HG03095 (cell line): Measurements from ENCODE around the gene ADCY7.

Source experiments
- ATAC-seq: cut with Tn5 transposase; IDR thresholded peaks from one replicate; pipeline ENCODE4 v1.9.1; 2021; ENCODE audit warnings: moderate library complexity; ENCODE audit not compliant: unreplicated experiment

Gene ADCY7

GRCh38 chr16:50296807-50297206, 30.5 kb downstream of the ADCY7 start:
- no peak for ATAC-seq

- ATAC-seq, result no peak
Observed at GRCh38 chr16:50297301-50298074, 31.1 kb downstream of the ADCY7 start.

DNA sequence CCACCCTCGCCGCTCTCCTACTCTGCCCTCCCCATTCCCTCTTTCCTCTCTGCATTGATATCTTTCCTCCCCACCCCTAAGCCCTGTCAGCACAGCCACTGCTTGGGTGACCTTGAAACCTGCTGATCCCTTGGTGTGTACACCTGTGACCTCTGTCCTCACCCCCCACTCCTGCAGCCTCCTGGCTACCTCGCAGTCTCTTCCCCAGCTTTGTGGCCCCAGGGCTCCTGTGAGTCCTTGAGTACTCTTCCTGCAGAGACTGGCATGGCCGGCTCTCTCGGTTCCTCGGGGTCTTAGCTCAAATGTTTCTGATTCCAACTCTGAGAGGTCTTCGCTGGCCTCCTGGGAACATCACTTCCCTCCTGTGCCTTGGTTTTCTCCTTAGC, 31.7 kb downstream of the ADCY7 start:
- no peak for ATAC-seq

DNA sequence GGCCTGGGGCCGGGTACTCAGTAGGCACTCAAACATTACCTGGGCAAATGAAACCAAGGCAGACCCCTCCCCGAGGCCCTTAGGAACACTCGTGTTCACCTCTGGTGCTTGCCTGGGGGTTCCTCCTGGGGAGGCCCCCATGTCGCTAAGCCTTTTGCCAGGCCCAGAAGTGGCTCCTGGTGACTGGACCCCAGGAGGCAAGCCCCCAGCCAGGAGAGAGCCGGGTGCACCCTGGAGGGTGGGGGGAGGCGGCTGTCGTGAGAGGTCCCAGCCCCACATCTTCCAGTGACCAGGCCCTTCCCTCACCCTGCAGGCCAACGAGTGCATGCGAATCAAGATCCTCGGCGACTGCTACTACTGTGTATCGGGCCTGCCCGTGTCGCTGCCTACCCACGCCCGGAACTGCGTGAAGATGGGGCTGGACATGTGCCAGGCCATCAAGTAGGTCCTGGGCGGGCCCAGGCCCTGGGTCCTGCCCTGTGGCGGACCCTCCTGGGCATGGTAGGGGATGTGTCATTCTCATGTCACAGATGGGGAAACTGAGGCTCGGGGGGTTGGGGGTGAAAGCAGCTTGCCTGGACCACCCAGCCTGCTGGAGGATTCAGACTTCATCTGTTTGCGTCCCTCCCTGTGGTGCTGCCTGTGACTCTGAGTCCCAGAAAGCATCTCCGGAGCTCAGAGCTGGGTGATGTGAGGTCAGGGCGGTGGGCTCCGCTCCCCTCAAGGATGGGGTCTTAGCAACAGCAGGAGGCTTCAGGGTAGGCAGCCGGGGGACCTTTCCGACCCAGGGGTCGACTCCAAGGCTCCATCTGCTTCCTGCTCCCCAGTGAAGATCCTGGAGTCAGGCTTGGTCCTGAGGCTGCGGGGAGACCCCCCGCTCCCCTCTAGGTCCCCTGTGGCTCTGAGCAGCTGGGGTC, 32.5 kb downstream of the ADCY7 start:
- ATAC-seq, result no peak

DNA sequence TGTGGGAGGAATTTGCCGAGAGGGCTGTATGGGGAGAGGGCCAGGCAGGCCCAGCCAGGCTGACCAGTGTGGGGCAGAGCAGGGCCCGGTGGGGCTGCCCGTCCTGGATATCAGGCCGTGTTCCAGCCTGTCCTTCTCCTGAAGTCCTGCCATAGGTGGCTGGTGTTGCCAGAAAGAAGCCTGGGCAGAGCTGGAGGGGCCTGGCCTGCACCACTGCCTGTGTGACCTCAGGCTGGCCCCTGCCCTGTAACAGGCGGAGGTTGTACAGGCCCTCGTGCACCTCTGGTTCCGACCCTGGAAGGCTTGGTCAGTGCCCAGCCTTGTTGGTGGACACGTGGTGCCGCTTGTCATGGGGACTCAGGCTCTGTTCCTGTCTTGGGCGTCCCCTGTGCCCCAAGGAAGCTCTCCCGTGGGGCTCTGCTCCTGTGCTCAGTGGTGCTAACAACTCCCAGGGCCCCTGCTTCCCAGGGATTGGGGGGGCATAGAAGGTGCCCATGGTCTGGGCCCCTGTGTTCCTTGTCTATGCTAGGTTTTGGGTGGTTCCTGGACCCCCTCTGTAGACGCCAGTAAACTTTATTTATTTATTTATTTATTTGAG, 33.3 kb downstream of the ADCY7 start:
- no peak for ATAC-seq

- ATAC-seq, result no peak
Observed at GRCh38 chr16:50300942-50301625, 34.7 kb downstream of the ADCY7 start.

GRCh38 chr16:50301626-50302471, 35.5 kb downstream of the ADCY7 start:
- no peak for ATAC-seq

DNA sequence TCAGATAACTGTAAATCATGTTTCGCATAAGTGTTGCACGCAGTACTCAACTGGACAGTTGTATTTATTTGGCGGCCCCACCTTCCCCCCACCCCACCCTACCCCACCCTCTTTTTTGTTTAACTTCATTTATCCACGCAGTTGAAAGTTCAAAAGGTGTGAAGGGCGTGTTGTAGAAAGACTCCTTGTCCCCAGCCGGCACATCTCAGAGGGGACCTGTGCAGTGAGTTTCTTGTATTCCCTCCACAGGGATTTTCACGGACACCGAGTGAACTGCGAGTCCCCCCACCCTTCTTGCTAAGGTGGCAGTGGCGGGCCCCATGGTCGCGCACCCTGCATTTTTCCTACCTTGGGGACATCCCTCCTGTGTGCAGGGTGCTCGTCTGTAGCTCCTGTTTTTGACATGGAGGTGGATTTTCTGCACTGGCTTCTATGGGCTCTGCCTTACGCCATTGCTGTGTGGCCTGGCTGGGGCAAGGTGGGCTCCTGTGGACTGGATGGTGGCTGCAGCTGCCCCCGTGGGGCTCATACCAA, 36.2 kb downstream of the ADCY7 start:
- no peak for ATAC-seq

DNA sequence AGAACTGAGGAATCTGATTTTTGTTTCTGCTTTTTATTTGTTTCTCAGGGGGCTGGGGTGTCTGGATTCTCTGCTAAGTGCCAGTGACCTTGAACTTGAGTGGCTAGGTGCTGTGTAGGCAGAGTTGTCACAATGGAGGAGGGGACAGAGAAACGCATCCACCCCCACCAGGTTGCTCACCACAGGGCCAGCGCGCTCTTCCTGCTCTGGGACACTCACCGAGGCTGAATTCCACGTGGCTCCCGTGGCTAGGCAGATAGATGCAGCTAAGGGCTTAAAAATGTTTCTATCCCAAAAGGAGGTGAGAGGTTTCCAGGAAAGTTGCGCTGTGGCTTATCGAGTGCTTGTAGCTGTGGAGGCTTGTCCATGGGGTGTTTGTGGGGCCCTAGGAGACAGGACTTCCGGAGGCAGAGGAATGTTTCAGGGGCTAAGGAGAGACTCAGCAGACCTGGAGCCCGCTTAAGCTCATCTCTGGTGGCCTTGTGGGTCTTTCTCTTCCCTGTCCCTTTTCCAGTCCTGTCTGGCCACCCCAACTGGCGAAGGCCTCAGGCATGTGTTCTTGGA, 36.8 kb downstream of the ADCY7 start:
- ATAC-seq, result no peak

- no peak for ATAC-seq
Observed at GRCh38 chr16:50303605-50304466, 37.5 kb downstream of the ADCY7 start.

GRCh38 chr16:50304467-50305440, 38.4 kb downstream of the ADCY7 start:
- no peak for ATAC-seq

DNA sequence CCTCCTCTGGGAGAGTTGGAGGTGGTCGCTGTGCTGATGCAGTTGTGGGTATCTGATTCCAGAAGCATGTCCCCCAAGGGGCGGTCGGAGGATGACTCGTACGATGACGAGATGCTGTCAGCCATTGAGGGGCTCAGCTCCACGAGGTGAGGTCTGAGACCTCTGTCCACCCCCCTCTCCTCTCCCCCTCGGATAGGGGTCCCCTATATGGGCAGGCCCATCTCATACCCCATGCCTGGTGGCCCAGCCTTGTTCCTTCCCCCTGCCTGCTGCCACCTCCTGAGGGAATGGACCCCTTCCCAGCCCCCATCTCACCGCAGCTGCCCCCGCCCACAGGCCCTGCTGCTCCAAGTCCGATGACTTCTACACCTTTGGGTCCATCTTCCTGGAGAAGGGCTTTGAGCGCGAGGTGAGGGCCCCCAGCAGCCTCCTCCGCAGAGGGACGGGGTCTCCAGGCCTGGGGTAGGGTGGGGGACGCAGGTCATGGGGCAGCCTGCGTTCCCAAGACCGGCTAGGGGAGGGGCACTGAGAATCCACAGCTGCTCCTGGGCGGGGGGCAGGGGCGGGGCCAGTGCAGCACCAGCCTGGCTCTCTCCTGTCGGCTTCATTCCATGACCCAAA, 39.2 kb downstream of the ADCY7 start:
- ATAC-seq, result no peak

DNA sequence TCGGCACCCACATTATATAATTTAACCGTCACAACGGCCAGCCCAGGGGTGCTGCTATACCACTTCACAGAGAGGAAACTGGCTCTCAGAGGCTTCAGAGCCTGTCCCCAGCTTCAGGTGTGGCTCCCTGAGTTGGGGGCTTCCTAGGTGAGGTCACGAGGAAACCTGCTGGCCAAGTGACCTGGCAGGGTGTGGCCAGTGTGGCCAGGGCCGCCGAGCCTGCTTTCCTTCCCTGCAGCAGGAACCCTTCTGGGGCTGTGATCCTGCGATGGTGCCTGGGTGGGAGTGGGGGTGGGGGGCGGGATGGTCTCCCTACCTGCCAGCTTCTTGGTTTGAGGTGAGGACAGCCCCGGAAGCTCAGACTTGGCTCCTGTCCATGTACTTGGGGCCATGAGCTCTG, 39.9 kb downstream of the ADCY7 start:
- no peak for ATAC-seq

- no peak for ATAC-seq
Observed at GRCh38 chr16:50308237-50308965, 42.0 kb downstream of the ADCY7 start.

DNA sequence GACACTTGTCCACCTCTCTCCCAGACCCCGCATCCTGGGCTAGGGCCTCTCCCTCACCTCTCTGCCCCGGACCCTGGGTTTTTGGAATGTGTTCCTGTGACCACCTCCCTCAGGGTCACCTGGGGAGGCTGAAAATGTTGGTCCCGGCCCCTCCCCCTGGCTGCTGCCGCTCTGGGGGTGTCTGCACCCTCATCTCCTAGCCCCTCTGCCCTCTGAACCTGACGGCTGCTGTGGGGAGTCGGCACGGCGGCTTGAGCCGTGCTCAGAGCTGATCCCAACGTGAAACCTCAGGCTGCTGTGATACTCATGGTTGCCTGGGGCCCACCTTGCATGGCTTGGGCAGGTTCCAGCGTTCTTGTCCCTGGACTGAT, 42.8 kb downstream of the ADCY7 start:
- no peak for ATAC-seq

DNA sequence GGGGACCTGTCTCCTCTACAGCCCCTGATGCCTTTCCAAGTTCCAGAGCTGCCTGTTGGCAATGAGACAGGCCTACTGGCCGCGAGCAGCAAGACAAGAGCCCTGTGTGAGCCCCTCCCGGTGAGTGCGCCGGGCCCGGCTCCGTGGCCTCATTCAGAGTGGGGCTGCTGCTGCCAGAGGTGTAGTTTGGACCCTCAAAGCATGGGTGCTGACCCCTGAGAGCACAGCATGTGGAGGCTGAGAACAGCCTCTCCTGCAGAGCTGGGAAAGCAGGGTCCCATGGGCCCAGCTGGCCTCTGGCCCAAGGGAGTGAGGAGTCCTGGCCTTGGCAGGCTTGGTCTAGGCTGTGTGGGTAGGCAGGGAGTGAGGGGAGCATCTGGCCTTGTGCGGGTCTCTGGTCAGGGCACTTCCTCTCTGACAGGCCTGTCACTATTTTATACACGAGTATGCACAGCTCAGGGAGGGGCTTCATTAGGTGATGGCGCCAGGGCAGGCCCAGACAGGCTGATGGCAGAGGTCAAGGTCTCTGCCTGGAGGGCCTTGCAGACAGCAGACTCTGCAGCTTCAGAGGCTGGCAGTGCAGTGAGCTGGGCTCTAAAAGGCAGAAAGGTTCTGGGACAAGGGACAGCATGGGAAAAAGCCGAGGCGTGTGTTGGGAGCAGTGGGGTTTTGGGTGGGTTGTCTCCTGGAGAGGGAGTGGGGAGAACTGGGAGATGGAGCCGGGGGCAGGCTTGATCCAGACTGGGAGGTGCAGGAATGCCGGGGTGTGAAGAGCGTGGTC, 43.4 kb downstream of the ADCY7 start:
- ATAC-seq, result no peak
